H1 (cell line): Measurements from ENCODE around the gene STX16. TPM values are rescaled to one million over a fixed set of nuclear protein-coding genes. Genes with fewer than 3 reads are reported as not detected.

Experiments used
- CTCF ChIA-PET: fragments of 300-600 bp; sonication (Branson Sonifier 250); formaldehyde crosslinking; loops from one replicate; lab custom pipeline; 2021; ENCODE audit not compliant: partially characterized antibody; lab: Charles Lee
- POLR2A ChIA-PET: fragments of 300-600 bp; sonication (Branson Sonifier 250); formaldehyde crosslinking; loops from one replicate; lab custom pipeline; 2021; ENCODE audit warnings: inconsistent platforms; ENCODE audit not compliant: partially characterized antibody; lab: Charles Lee
- DNase-seq, 2 experiments: peaks; one replicate each; pipeline versions ENCODE4 v3.0.0 to v3.0.0-alpha.2; 2010 to 2022; ENCODE audit warnings: low spot score in 2 of 2, low read depth in 1 of 2, mixed read lengths in 1 of 2
- FAIRE-seq: peaks from 2 replicates; lab custom pipeline; 2011; peaks lifted over from hg19 to GRCh38; lab: Jason Lieb, UNC
- H2AFZ ChIP-seq: 2 replicates; pipeline ENCODE4 v1.8.1; 2012; ENCODE audit warnings: low read length, inconsistent platforms
- H2AK5ac ChIP-seq: 2 replicates; pipeline ENCODE4 v1.6.1; 2013; ENCODE audit warnings: low read depth, low read length
- H2BK120ac ChIP-seq: replicated peaks from 2 replicates; pipeline ENCODE3; 2013; ENCODE audit warnings: low read depth, low read length, inconsistent platforms
- H2BK12ac ChIP-seq: 2 replicates; pipeline ENCODE4 v1.6.1; 2013; ENCODE audit warnings: low read depth, low read length
- H2BK15ac ChIP-seq: 2 replicates; pipeline ENCODE4 v1.6.1; 2013; ENCODE audit warnings: low read length
- H2BK20ac ChIP-seq: 2 replicates; pipeline ENCODE4 v1.6.1; 2013; ENCODE audit warnings: low read length
- H2BK5ac ChIP-seq: 2 replicates; pipeline ENCODE4 v1.6.1; 2013; ENCODE audit warnings: low read depth, low read length
- H3K14ac ChIP-seq: 2 replicates; pipeline ENCODE4 v1.6.1; 2013; ENCODE audit warnings: inconsistent platforms; ENCODE audit not compliant: insufficient read length
- H3K18ac ChIP-seq: 2 replicates; pipeline ENCODE4 v1.6.1; 2013; ENCODE audit warnings: low read length; ENCODE audit errors: extremely low read depth
- H3K23ac ChIP-seq: 2 replicates; pipeline ENCODE4 v1.6.1; 2013; ENCODE audit warnings: inconsistent platforms; ENCODE audit not compliant: insufficient read length
- H3K23me2 ChIP-seq: 2 replicates; pipeline ENCODE4 v1.6.1; 2013; ENCODE audit warnings: low read depth, low read length
- H3K27ac ChIP-seq: 2 replicates; pipeline ENCODE4 v1.6.1; 2011; ENCODE audit warnings: low read depth, low read length, inconsistent platforms
- H3K27me3 ChIP-seq, 4 experiments: replicated peaks in 1 of 4; 1 replicate in 1 of 4; 2 replicates in 3 of 4; pipeline versions ENCODE4 v1.6.1 to v1.8.1; 2011 to 2013; ENCODE audit warnings: low read length in 3 of 4, mild to moderate bottlenecking in 3 of 4, inconsistent platforms in 2 of 4, mixed read lengths in 2 of 4, moderate library complexity in 1 of 4; ENCODE audit not compliant: control insufficient read depth in 3 of 4, insufficient read depth in 3 of 4; ENCODE audit errors: extremely low read depth in 1 of 4
- H3K36me3 ChIP-seq, 4 experiments: 2 replicates each; pipeline versions ENCODE4 v1.6.1 to v1.8.1; 2011 to 2013; ENCODE audit warnings: mild to moderate bottlenecking in 4 of 4, low read length in 3 of 4, moderate library complexity in 2 of 4, control low read depth in 1 of 4, inconsistent platforms in 1 of 4; ENCODE audit not compliant: insufficient read depth in 4 of 4, control insufficient read depth in 2 of 4
- H3K4ac ChIP-seq: replicated peaks from 2 replicates; pipeline ENCODE3; 2013; ENCODE audit warnings: low read length, low read depth, mixed read lengths, inconsistent platforms; ENCODE audit not compliant: insufficient read length
- H3K4me1 ChIP-seq, 4 experiments: replicated peaks in 1 of 4; 1 replicate in 1 of 4; 2 replicates in 3 of 4; pipeline versions ENCODE4 v1.6.1 to v1.8.1; 2011 to 2013; ENCODE audit warnings: low read length in 3 of 4, inconsistent platforms in 2 of 4, mixed read lengths in 1 of 4; ENCODE audit not compliant: insufficient read depth in 4 of 4, control insufficient read depth in 3 of 4
- H3K4me2 ChIP-seq, 2 experiments: 2 replicates each; pipeline versions ENCODE4 v1.6.1 to v1.8.1; 2011 to 2013; ENCODE audit warnings: low read depth in 2 of 2, low read length in 2 of 2, control low read depth in 1 of 2, inconsistent platforms in 1 of 2, mild to moderate bottlenecking in 1 of 2; ENCODE audit not compliant: insufficient read depth in 1 of 2
- H3K4me3 ChIP-seq, 4 experiments: fragments of 200-600, 300-600 bp in 1 of 4; sonication (generic), shearing (Covaris generic), sonication (Bioruptor Twin) in 1 of 4; 2 replicates each; pipeline versions ENCODE4 v1.5.1 to v1.8.1; 2011 to 2016; ENCODE audit warnings: low read length in 4 of 4, low read depth in 3 of 4, control low read depth in 2 of 4, inconsistent platforms in 2 of 4, mild to moderate bottlenecking in 2 of 4, mixed read lengths in 1 of 4, moderate library complexity in 1 of 4; ENCODE audit not compliant: insufficient read depth in 2 of 4; ENCODE audit errors: extremely low read depth in 1 of 4
- H3K56ac ChIP-seq: replicated peaks from 2 replicates; pipeline ENCODE3; 2013; ENCODE audit warnings: low read depth, mild to moderate bottlenecking, mixed read lengths, low read length, inconsistent platforms; ENCODE audit not compliant: insufficient read length
- H3K79me1 ChIP-seq: 2 replicates; pipeline ENCODE4 v1.6.1; 2013; ENCODE audit warnings: low read depth, low read length, control low read depth
- H3K79me2 ChIP-seq, 2 experiments: 2 replicates each; pipeline versions ENCODE4 v1.6.1 to v1.8.1; 2012 to 2013; ENCODE audit warnings: low read length in 2 of 2, mild to moderate bottlenecking in 2 of 2, inconsistent platforms in 1 of 2; ENCODE audit not compliant: insufficient read depth in 2 of 2, control insufficient read depth in 1 of 2
- H3K9ac ChIP-seq, 4 experiments: replicated peaks in 1 of 4; 1 replicate in 1 of 4; 2 replicates in 3 of 4; pipeline versions ENCODE4 v1.6.1 to v1.8.1; 2011 to 2013; ENCODE audit warnings: low read depth in 3 of 4, low read length in 3 of 4, control low read depth in 2 of 4, mild to moderate bottlenecking in 2 of 4, moderate library complexity in 2 of 4, inconsistent platforms in 1 of 4; ENCODE audit errors: extremely low read depth in 1 of 4
- H3K9me3 ChIP-seq, 2 experiments: 2 replicates each; pipeline versions ENCODE4 v1.6.1 to v1.8.1; 2012 to 2013; ENCODE audit warnings: mild to moderate bottlenecking in 2 of 2, moderate library complexity in 2 of 2, control low read depth in 1 of 2, inconsistent platforms in 1 of 2, low read depth in 1 of 2, low read length in 1 of 2, mixed read lengths in 1 of 2; ENCODE audit not compliant: insufficient read depth in 2 of 2
- H4K20me1 ChIP-seq, 2 experiments: replicated peaks in 1 of 2; 2 replicates each; pipeline versions ENCODE3 to v1.8.1; 2011 to 2013; ENCODE audit warnings: inconsistent platforms in 2 of 2, low read length in 2 of 2, mild to moderate bottlenecking in 1 of 2; ENCODE audit not compliant: insufficient read depth in 2 of 2, control insufficient read depth in 1 of 2
- H4K5ac ChIP-seq: 2 replicates; pipeline ENCODE4 v1.6.1; 2013; ENCODE audit warnings: low read length, low read depth, mixed read lengths, inconsistent platforms; ENCODE audit not compliant: insufficient read length
- H4K8ac ChIP-seq: 2 replicates; pipeline ENCODE4 v1.8.0; 2013; ENCODE audit warnings: mild to moderate bottlenecking, moderate library complexity, low read length, inconsistent platforms; ENCODE audit not compliant: insufficient read depth; ENCODE audit errors: extremely low read depth
- H4K91ac ChIP-seq: replicated peaks from 2 replicates; pipeline ENCODE3; 2013; ENCODE audit warnings: low read length, mixed read lengths, inconsistent platforms; ENCODE audit not compliant: insufficient read length
- CEBPB ChIP-seq: IDR thresholded peaks from 2 replicates; pipeline ENCODE4 v1.6.1; 2012; ENCODE audit warnings: low read depth, low read length
- CTCF ChIP-seq, 3 experiments: IDR thresholded peaks; 1 replicate in 2 of 3; 2 replicates in 1 of 3; pipeline versions ENCODE4 v1.5.1 to v1.6.1; 2011; ENCODE audit warnings: low read length in 3 of 3, mild to moderate bottlenecking in 3 of 3, inconsistent platforms in 2 of 3, low read depth in 1 of 3, moderate library complexity in 1 of 3; ENCODE audit not compliant: insufficient read depth in 1 of 3; ENCODE audit errors: control extremely low read depth in 1 of 3
- GABPA ChIP-seq: IDR thresholded peaks from 2 replicates; pipeline ENCODE4 v1.6.1; 2011; ENCODE audit warnings: mild to moderate bottlenecking, low read length, moderate library complexity, borderline replicate concordance; ENCODE audit not compliant: insufficient read depth
- HDAC6 ChIP-seq: IDR thresholded peaks from one replicate; pipeline ENCODE4 v1.7.1; 2012; ENCODE audit warnings: low read depth, mild to moderate bottlenecking, inconsistent platforms, low read length, moderate library complexity
- PHF8 ChIP-seq: fragments of 200-600 bp; sonication (generic); conservative IDR thresholded peaks from 2 replicates; pipeline ENCODE4 v1.7.1; 2012; ENCODE audit warnings: low read depth, mild to moderate bottlenecking, inconsistent platforms, low read length, moderate library complexity
- SIN3A ChIP-seq, 2 experiments: IDR thresholded peaks in 1 of 2; conservative IDR thresholded peaks in 1 of 2; 2 replicates each; pipeline ENCODE4 v1.6.1; 2011 to 2012; ENCODE audit warnings: low read length in 2 of 2, improper control_type of control experiment in 1 of 2, low read depth in 1 of 2, mild to moderate bottlenecking in 1 of 2
- SRF ChIP-seq: IDR thresholded peaks from 2 replicates; pipeline ENCODE4 v1.6.1; 2011; ENCODE audit warnings: mild to moderate bottlenecking, low read depth, low read length, moderate library complexity
- TAF7 ChIP-seq: optimal IDR thresholded peaks from 2 replicates; pipeline ENCODE3; 2011; ENCODE audit warnings: low read depth, mild to moderate bottlenecking, inconsistent platforms, low read length, moderate library complexity, borderline replicate concordance
- TBP ChIP-seq: IDR thresholded peaks from 2 replicates; pipeline ENCODE4 v1.6.1; 2011; ENCODE audit warnings: low read depth, low read length, improper control_type of control experiment
- TCF12 ChIP-seq: IDR thresholded peaks from 2 replicates; pipeline ENCODE4 v1.6.1; 2011; ENCODE audit warnings: low read depth, mild to moderate bottlenecking, low read length
- YY1 ChIP-seq: IDR thresholded peaks from 2 replicates; pipeline ENCODE4 v1.6.1; 2011; ENCODE audit warnings: low read depth, mild to moderate bottlenecking, low read length
- WGBS, 2 experiments: shearing (Covaris generic) in 1 of 2; methylation state at CpG; one replicate each; pipeline versions ENCODE4 v1.1.6 to v1.1.7; 2013 to 2015; ENCODE audit warnings: low lambda C conversion rate in 2 of 2, mixed read lengths in 2 of 2, inconsistent platforms in 1 of 2, low coverage in 1 of 2, missing lambda C conversion rate in 1 of 2; ENCODE audit not compliant: insufficient replicate concordance in 2 of 2, insufficient coverage in 1 of 2, insufficient read length in 1 of 2; ENCODE audit errors: extremely low coverage in 1 of 2, missing lambda C conversion rate in 1 of 2; 5-methylcytosine and 5-hydroxymethylcytosine counted together
- polyA plus RNA-seq, 7 experiments: library from polyadenylated mRNA; depleted of rRNA in 3 of 7; stranded (reverse) in 5 of 7; unstranded in 2 of 7; fragments of >200 nt in 5 of 7; fragments of 200-250 nt in 2 of 7; gene quantifications; 1 replicate in 5 of 7; 2 replicates in 1 of 7; 4 replicates in 1 of 7; pipeline versions ENCODE4 v1.2.1 to v1.2.3, GENCODE V29; 2011 to 2013; ENCODE audit warnings: missing spikeins in 2 of 7, mixed read lengths in 2 of 7
- total RNA-seq: library from RNA; stranded (reverse); fragmentation: NEBNext Ultra II Directional; extraction: Animal tissue kit (Norgen Biotek cat#: 25700); gene quantifications from 2 replicates; pipeline ENCODE4 v1.2.1, GENCODE V29; 2021

The STX16 gene
- total and polyA plus RNA-seq, 2 of the 8 experiments (the other 6 are each of a cell fraction or from before 2014, with no cell fraction given): 45.2 to 61.6 TPM

- H3K36me3 ChIP-seq: peaks cover 0 to 41% (median 1%) of the 10 kb centered on the region in 4 experiments; a peak in 5 of 8 replicates
- no peak overlapping the region for H2BK15ac ChIP-seq
- peak overlapping the region; percentile 3; the same call in 1 of the 2 replicates for H2BK12ac ChIP-seq
- no peak for FAIRE-seq
- H2BK5ac ChIP-seq: no peak overlapping the region
- H3K79me1 ChIP-seq: peaks cover 9% of the 10 kb centered on the region
- H3K9me3 ChIP-seq: no peaks in the 10 kb centered on the region
- H4K8ac ChIP-seq: no peak overlapping the region
- no peak overlapping the region for H3K4me3 ChIP-seq
- 0 out of 2 replicates have a peak overlapping the region, but pooled peaks have one; percentile 13 for H2BK20ac ChIP-seq
- H3K23me2 ChIP-seq: 0 out of 2 replicates have a peak, but pooled peaks cover 2% of the 10 kb centered on the region
- no peak overlapping the region for H3K27ac ChIP-seq
- no peak overlapping the region for H2AFZ ChIP-seq
- WGBS, 2 experiments: 78% methylated on average over 11 of the region's 11 CpGs; no CpG with 5 or more reads in 1 of the 2 experiments
- no peaks in the 10 kb centered on the region for H3K27me3 ChIP-seq
- no peak overlapping the region for H3K18ac ChIP-seq
- ChIA-PET CTCF (no interaction called here), POLR2A (interaction anchor here (15.3 kb wide), 1 partner anchor 9 kb away, joined by 242 read pairs; the partner anchor contains the start of gene STX16)
- no peak overlapping the region for H3K23ac ChIP-seq
- H4K5ac ChIP-seq: no peak overlapping the region
- H2BK120ac ChIP-seq: no peak overlapping the region
- H4K91ac ChIP-seq: no peak overlapping the region
- no peak overlapping the region for H3K14ac ChIP-seq
- peaks cover 11 to 71% of the 10 kb centered on the region in 2 experiments for H3K79me2 ChIP-seq
- no peak overlapping the region for H3K9ac ChIP-seq
- H3K4me1 ChIP-seq: peaks cover 14 to 36% (median 27%) of the 10 kb centered on the region in 4 experiments
- DNase-seq: peak in 1 of 2 experiments; percentile 34
- no peak overlapping the region for H3K4ac ChIP-seq
- H4K20me1 ChIP-seq: no peaks in the 10 kb centered on the region
- no peak overlapping the region for H3K56ac ChIP-seq
- H3K4me2 ChIP-seq: no peak overlapping the region
- peak overlapping the region; percentile 55; the same call in 1 of the 2 replicates for H2AK5ac ChIP-seq
- TF ChIP-seq GABPA (no peak), SRF (no peak), PHF8 (no peak), CEBPB (no peak), YY1 (no peak), CTCF (IDR thresholded peaks at IDR 0.05; ENCODE audit: control extremely low read depth in 1 of 3, insufficient read depth in 1 of 3, low read depth in 1 of 3, low read length in 3 of 3) (no peak), HDAC6 (no peak), TAF7 (no peak), TCF12 (no peak), TBP (no peak), SIN3A (conservative IDR thresholded peaks at IDR 0.05 in 1 of 2, IDR thresholded peaks at IDR 0.05 in 1 of 2; ENCODE audit: low read depth in 1 of 2, low read length in 2 of 2) (no peak)
These were observed 14.5 kb downstream of the STX16 start for GRCh38 chr20:58665606-58666005.
